ENCODE data around the gene PTCRA.

DNA sequence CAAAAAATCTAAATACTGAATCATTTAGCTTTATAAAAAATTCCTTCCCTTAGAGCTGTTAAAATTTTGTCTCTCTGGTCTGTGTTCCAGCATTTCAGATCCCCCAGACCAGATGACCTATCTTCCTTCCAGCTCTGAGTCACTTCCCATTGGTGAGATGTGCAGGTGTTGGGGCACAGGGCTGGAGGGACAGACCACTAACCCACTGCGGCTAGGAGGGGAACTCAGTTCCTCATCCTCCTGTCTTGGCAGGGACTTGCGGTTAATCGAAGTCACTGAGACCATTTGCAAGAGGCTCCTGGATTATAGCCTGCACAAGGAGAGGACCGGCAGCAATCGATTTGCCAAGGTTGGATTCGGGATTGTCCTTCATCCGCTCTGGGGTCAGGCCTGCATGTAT lies 19.5 kb downstream of the PTCRA start:
- TF ChIP-seq, protein P1, sequence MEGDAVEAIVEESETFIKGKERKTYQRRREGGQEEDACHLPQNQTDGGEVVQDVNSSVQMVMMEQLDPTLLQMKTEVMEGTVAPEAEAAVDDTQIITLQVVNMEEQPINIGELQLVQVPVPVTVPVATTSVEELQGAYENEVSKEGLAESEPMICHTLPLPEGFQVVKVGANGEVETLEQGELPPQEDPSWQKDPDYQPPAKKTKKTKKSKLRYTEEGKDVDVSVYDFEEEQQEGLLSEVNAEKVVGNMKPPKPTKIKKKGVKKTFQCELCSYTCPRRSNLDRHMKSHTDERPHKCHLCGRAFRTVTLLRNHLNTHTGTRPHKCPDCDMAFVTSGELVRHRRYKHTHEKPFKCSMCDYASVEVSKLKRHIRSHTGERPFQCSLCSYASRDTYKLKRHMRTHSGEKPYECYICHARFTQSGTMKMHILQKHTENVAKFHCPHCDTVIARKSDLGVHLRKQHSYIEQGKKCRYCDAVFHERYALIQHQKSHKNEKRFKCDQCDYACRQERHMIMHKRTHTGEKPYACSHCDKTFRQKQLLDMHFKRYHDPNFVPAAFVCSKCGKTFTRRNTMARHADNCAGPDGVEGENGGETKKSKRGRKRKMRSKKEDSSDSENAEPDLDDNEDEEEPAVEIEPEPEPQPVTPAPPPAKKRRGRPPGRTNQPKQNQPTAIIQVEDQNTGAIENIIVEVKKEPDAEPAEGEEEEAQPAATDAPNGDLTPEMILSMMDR (conservative IDR thresholded peaks at IDR 0.05; ENCODE audit: low read depth in 2 of 2) = no peak
- no peak for TF ChIP-seq JUNB (IDR thresholded peaks at IDR 0.05; ENCODE audit: unreplicated experiment)
